Esophagus (tissue), 2 donors: ENCODE measurements around the gene DNASE1. TPM values are rescaled to one million over a fixed set of nuclear protein-coding genes. Genes with fewer than 3 reads are reported as not detected.
"Not testable (repeated sequence)": the region's sequence is repeated elsewhere in the genome, so short reads cannot be mapped to it uniquely, and the experiment has no call there.

Experiments
- H3K27ac ChIP-seq, 2 donors: one replicate each; pipeline ENCODE4 v1.5.1; 2013; ENCODE audit warnings: low read depth in 2 of 2, mild to moderate bottlenecking in 2 of 2, inconsistent platforms in 1 of 2, low read length in 1 of 2, moderate library complexity in 1 of 2
- H3K27me3 ChIP-seq, 2 donors: one replicate each; pipeline ENCODE4 v1.6.1; 2013; ENCODE audit warnings: low read length in 2 of 2, control low read depth in 1 of 2, mild to moderate bottlenecking in 1 of 2; ENCODE audit not compliant: insufficient read depth in 2 of 2, control insufficient read depth in 1 of 2
- H3K36me3 ChIP-seq, 2 donors: one replicate each; pipeline ENCODE4 v1.6.1; 2013; ENCODE audit warnings: low read length in 1 of 2; ENCODE audit not compliant: control insufficient read depth in 2 of 2, insufficient read depth in 2 of 2
- H3K4me1 ChIP-seq, 2 donors: one replicate each; pipeline ENCODE4 v1.6.1; 2013; ENCODE audit warnings: low read length in 1 of 2; ENCODE audit not compliant: control insufficient read depth in 2 of 2, insufficient read depth in 2 of 2
- H3K4me3 ChIP-seq, 2 donors: one replicate each; pipeline ENCODE4 v1.5.1; 2013; ENCODE audit warnings: low read length in 2 of 2, mild to moderate bottlenecking in 2 of 2, low read depth in 1 of 2, moderate library complexity in 1 of 2
- H3K9me3 ChIP-seq, 2 donors: one replicate each; pipeline ENCODE4 v1.6.1; 2013; ENCODE audit warnings: mild to moderate bottlenecking in 2 of 2, low read depth in 1 of 2, low read length in 1 of 2, moderate library complexity in 1 of 2; ENCODE audit not compliant: control insufficient read depth in 2 of 2, insufficient read depth in 1 of 2
- WGBS, 2 donors: extraction: QIAGEN DNeasy Blood & Tissue Kit; methylation state at CpG; one replicate each; pipeline ENCODE4 v1.1.7; 2013; 5-methylcytosine and 5-hydroxymethylcytosine counted together
- polyA plus RNA-seq, 2 donors: library from polyadenylated mRNA; stranded (reverse); fragments of 200-250 nt; gene quantifications; one replicate each; pipeline ENCODE4 v1.2.3, GENCODE V29; 2013
- donor health status: healthy with polysubstance abuse.
- donor health status: Bipolar disorder and iron deficiency.

DNASE1 gene
- polyA plus RNA-seq, 2 donors: 3.5 to 23.8 TPM

DNA sequence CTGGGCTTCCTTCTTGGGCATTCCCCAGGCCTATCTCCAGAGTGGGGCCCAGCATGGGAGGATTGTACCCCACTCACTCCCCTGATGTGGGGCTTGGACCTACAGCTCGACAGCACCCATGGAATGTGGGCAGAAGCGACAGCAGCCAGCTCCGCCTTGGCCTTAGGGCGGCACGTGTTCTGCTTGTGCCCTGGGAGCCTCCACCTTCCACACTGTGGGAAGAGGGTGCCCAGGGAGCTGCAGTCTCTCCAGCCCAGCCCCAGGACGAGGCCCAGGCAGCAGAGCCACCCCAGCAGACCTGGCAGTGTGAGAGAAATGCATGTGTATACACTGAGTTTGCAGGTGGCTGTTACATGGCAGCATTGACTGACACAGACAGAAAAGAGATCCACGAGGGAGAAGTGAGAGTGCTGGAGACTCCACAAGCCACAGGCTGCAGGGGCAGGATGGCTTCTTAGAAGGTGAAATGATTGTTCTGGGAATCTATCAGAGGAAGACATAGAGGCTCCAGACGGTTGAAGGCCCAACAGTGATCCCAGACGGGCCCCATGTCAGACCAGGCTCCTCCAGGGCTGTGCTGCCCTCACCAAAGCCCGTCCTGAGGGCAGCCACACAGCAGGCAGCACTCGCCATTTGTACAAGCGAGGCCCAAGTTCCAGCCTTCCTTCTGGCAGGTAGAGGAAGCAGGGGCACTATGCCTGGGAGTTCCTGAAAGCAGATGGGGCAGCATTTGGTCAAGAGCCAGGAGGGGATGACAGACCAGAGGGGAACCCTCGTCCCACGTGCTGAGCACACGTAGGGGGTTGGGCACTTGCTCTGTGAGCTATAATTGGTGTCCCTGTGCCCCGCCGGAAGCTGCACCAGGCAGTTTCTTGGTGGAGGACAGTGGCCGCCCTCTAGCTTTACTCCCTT lies 2.8 kb upstream of the DNASE1 start:
- Histone ChIP-seq H3K4me1 (no peaks in the 10 kb centered on the region), H3K27me3 (no peaks in the 10 kb centered on the region), H3K27ac (no peak overlapping the region), H3K36me3 (peaks cover 6 to 34% of the 10 kb centered on the region in 2 donors), H3K4me3 (no peak overlapping the region), H3K9me3 (no peaks in the 10 kb centered on the region)
- WGBS, 2 donors: 74 to 80% methylated on average over 18 of the region's 18 CpGs

DNA sequence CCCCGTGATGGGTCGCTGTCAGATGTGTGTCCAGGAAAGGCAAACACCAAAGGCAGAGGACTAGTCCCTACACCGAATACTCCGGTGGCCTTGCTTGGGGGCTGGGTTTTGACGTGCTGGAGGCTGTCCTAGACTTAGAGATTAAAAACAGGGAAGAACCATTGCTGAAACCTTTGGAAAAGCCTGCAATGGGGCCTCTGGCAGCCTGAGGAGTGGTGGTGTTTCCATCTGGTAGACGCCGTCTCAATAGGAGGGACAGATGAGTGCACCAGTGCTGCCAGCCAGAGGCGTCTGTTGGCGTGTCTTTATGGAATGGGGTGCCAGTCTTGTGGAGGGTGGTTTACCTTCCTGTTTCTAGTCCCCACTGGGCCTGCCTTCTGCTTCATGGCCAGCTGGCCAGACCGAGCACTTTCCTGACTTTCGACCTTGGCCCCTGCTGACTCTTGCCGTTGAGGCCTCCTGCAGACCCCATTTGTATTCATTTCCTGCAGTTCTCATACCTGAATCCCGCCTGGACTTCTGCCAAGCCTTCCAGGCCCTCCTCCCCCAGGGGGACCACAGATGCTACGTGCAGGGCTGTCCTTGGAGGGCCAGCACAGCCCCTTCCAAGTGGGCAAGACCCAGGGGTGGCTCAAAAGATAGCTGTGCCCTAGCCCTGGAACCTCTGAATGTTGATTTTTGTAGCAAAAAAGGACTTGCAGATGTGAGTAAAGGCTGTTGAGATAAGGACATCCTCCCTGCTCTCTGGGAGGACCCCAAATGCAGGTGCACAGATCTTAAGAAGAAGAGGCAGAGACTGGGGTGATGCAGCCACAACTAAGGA lies 1.9 kb upstream of the DNASE1 start:
- no peak overlapping the region for H3K4me3 ChIP-seq
- H3K27me3 ChIP-seq: no peaks in the 10 kb centered on the region
- H3K36me3 ChIP-seq: peaks cover 9 to 42% of the 10 kb centered on the region in 2 donors
- no peaks in the 10 kb centered on the region for H3K4me1 ChIP-seq
- no peak overlapping the region for H3K27ac ChIP-seq
- no peaks in the 10 kb centered on the region for H3K9me3 ChIP-seq
- 79 to 84% methylated on average over 14 of the region's 14 CpGs for WGBS, 2 donors

DNA sequence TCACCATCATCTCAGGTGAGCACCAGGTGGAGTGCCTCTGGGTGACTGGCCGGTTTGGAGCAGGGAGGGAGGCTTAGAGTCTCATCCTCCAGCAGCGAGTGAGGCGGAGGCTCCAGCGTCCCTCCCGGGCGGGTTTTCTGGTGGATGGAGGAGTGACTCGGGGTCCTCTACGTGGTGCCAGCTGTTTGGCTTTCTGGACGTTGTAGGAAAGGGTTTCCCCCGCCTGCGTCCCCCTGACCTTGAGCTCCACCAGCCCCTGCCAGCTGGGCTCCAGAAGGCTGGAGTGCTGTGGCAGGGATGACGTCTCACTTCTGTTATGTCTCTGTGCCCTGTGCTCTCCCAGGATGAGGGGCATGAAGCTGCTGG lies 522 bp downstream of the DNASE1 start:
- 79 to 85% methylated on average over 12 of the region's 12 CpGs for WGBS, 2 donors
- H3K4me1 ChIP-seq: no peaks in the 10 kb centered on the region
- no peak overlapping the region for H3K4me3 ChIP-seq
- no peaks in the 10 kb centered on the region for H3K9me3 ChIP-seq
- no peaks in the 10 kb centered on the region for H3K27me3 ChIP-seq
- H3K27ac ChIP-seq: no peak overlapping the region
- H3K36me3 ChIP-seq: peaks cover 14 to 52% of the 10 kb centered on the region in 2 donors

DNA sequence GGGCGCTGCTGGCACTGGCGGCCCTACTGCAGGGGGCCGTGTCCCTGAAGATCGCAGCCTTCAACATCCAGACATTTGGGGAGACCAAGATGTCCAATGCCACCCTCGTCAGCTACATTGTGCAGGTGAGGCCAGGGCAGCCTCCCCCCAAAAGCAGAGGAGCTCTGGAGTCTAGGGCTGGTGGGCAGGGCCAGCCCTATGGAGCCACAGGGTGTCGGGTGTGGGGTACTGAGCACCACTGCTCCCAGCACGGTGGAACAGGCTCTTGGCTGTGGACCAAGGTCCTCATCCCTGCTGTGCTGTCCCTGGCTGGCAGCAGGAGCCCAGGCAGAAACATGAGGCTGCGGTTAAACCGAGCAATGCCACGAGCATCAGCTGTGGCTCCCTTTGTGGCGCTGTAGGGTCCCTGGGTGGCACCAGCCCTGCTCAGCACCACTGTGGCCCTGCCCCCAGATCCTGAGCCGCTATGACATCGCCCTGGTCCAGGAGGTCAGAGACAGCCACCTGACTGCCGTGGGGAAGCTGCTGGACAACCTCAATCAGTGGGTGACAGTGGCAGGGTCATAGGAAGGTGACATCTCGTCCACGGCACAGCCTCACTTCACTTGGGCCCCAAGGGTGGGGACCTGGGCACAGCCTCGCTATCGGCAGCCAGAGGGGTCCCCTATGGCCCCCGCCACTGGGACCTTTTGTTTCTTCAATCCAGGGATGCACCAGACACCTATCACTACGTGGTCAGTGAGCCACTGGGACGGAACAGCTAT lies 1.1 kb downstream of the DNASE1 start:
- no peak overlapping the region for H3K27ac ChIP-seq
- 77 to 87% methylated on average over 21 of the region's 21 CpGs for WGBS, 2 donors
- no peaks in the 10 kb centered on the region for H3K9me3 ChIP-seq

DNA sequence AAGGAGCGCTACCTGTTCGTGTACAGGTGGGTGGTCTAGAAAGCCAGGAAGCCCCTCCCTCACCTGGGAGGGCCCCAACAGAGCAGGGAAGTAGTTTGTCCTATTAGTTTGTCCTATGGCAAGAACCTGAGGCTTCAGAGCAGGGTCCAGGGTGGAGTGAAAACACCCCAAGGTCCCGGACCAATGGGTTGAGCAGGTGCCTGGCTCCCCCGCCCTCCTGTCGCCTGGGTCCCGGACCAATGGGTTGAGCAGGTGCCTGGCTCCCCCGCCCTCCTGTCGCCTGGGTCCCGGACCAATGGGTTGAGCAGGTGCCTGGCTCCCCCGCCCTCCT lies 1.6 kb downstream of the DNASE1 start:
- H3K4me3 ChIP-seq: not testable (repeated sequence)

More for the DNA sequence above, 1.1 kb downstream of the DNASE1 start:
- H3K4me3 ChIP-seq: no peak overlapping the region
- H3K4me1 ChIP-seq: no peaks in the 10 kb centered on the region
- H3K36me3 ChIP-seq: peaks cover 14 to 56% of the 10 kb centered on the region in 2 donors
- H3K27me3 ChIP-seq: no peaks in the 10 kb centered on the region

DNA sequence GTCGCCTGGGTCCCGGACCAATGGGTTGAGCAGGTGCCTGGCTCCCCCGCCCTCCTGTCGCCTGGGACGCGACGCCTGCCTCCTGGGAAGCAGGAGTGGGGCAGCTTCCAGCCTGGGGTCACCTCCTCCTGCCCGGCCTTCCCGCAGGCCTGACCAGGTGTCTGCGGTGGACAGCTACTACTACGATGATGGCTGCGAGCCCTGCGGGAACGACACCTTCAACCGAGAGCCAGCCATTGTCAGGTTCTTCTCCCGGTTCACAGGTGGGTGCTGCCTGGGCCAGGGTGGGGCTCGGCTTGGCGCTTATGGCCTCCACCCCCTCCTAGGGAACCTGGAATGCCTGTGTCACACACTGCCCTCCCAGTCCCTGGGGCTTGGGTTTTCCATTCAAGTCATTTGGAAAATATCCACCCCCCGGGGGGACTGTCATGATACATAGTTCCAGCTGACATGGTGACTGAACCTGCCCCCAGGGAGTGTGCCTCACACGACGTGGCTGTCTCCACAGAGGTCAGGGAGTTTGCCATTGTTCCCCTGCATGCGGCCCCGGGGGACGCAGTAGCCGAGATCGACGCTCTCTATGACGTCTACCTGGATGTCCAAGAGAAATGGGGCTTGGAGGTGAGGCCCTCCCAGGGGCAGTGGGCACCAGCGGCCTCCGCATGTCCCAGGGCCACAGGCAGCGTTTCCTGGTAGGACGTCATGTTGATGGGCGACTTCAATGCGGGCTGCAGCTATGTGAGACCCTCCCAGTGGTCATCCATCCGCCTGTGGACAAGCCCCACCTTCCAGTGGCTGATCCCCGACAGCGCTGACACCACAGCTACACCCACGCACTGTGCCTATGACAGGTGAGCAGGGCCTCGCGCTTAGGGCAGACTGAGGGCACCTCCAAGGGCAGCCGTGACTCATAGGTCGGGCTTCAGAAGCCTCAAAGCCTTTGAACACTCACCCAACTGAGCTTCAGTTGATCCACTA lies 2.3 kb downstream of the DNASE1 start:
- Histone ChIP-seq H3K36me3 (peaks cover 14 to 52% of the 10 kb centered on the region in 2 donors), H3K27me3 (no peaks in the 10 kb centered on the region), H3K27ac (no peak overlapping the region), H3K4me1 (no peaks in the 10 kb centered on the region), H3K9me3 (no peaks in the 10 kb centered on the region), H3K4me3 (no peak overlapping the region)
- WGBS, 2 donors: 78 to 85% methylated on average over 40 to 42 of the region's 42 CpGs

More for the DNA sequence above, 1.6 kb downstream of the DNASE1 start:
- H3K27me3 ChIP-seq, H3K9me3 ChIP-seq, H3K4me1 ChIP-seq, H3K27ac ChIP-seq: not testable (repeated sequence)
- WGBS, 2 donors: 82 to 97% methylated on average over 4 to 7 of the region's 10 CpGs
- H3K36me3 ChIP-seq: peaks cover 14 to 52% of the 10 kb centered on the region in 2 donors

DNA sequence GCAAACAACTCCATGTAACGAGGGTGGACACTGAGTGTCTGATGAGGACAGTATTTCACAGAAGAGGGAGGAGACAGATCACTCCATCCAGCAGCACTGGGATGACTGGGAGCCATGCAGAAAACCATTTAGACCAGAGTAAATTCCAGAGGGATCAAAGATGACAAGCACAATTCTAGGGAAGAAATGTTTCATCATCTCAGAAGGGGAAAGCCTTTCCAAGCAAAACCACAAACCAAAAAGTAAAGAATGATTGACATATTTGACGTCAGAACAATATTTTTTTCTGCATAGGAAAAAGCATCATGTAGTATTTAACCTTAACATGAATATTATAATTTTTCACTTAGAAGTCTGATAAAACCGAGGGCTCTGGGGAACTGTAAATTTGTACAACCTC lies 4.8 kb downstream of the DNASE1 start:
- Histone ChIP-seq H3K4me3 (no peak overlapping the region), H3K27ac (no peak overlapping the region), H3K36me3 (peaks cover 20 to 66% of the 10 kb centered on the region in 2 donors), H3K4me1 (no peaks in the 10 kb centered on the region), H3K27me3 (no peaks in the 10 kb centered on the region), H3K9me3 (no peaks in the 10 kb centered on the region)
- WGBS, 2 donors: 70 to 73% methylated on average over 3 of the region's 3 CpGs

DNA sequence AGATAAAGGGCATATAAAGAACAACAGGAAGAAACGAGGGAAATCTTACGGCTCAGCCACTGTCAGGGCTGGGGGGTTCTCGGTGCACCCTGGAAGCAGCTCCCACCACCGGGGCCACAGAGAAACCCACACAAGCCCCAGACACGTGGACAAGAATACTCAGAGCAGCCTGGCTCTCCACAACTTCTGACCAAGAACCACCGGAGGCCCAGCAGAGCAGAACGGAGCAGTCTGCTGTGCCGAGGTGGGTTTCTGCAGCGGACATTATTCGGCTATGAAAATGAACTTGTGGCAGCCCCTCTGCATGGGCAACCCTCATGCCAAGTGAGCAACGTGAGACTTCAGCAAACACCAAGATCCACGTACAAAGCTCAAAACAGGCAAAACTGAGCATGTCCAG lies 6.8 kb downstream of the DNASE1 start:
- H3K4me1 ChIP-seq: no peaks in the 10 kb centered on the region
- H3K4me3 ChIP-seq: no peak overlapping the region
- 85% methylated on average over 12 of the region's 12 CpGs for WGBS, 2 donors
- H3K27ac ChIP-seq: no peak overlapping the region
- H3K36me3 ChIP-seq: peaks cover 24 to 69% of the 10 kb centered on the region in 2 donors
- no peaks in the 10 kb centered on the region for H3K9me3 ChIP-seq
- H3K27me3 ChIP-seq: no peaks in the 10 kb centered on the region
